ENCODE measurements around the gene PPP1R17.

PPP1R17 gene
- total RNA-seq, result 0 reads per million in 9 experiments

- DNase-seq (no peak), ATAC-seq (replicated peaks) (no peak)
- Mint-ChIP-seq H3K36me3 (ENCODE audit: insufficient read depth) (no peaks in the 10 kb centered on the region), H3K27me3 (no peaks in the 10 kb centered on the region), H3K4me1 (ENCODE audit: low read depth in 2 of 2) (no peaks in the 10 kb centered on the region), H3K27ac (no peak within 1 kb of the TSS), H3K4me3 (no peak within 1 kb of the TSS), H3K9me3 (peaks cover 3 to 8% of the 10 kb centered on the region in 2 donors)
Observed at GRCh38 chr7:31687024-31687748, at the start of gene PPP1R17. TSS of gene PPP1R17 (plus strand) at chr7:31687215. CDS start at chr7:31692442, 5,227 bp downstream.

- Mint-ChIP-seq H3K4me1 (ENCODE audit: low read depth in 2 of 2) (no peaks in the 10 kb centered on the region), H3K4me3 (no peak overlapping the region), H3K27me3 (no peaks in the 10 kb centered on the region), H3K27ac (no peak overlapping the region), H3K9me3 (peaks cover 0 to 5% of the 10 kb centered on the region in 2 donors), H3K36me3 (ENCODE audit: insufficient read depth) (no peaks in the 10 kb centered on the region)
- no peak for ATAC-seq (replicated peaks)
- no peak for DNase-seq
Observed at GRCh38 chr7:31640381-31640780, 46.6 kb upstream of the PPP1R17 start.

- H3K27me3 Mint-ChIP-seq, result no peaks in the 10 kb centered on the region
Observed at GRCh38 chr7:31642681-31643115, 44.3 kb upstream of the PPP1R17 start.

GRCh38 chr7:31646942-31647341 lies 40.1 kb upstream of the PPP1R17 start:
- Mint-ChIP-seq H3K36me3 (ENCODE audit: insufficient read depth) (peaks cover 3% of the 10 kb centered on the region), H3K27me3 (no peaks in the 10 kb centered on the region), H3K9me3 (peaks cover 8 to 10% of the 10 kb centered on the region in 2 donors), H3K4me3 (no peak overlapping the region), H3K4me1 (ENCODE audit: low read depth in 2 of 2) (no peaks in the 10 kb centered on the region), H3K27ac (no peak overlapping the region)
- DNase-seq, result no peak
- ATAC-seq (replicated peaks), result no peak

More at GRCh38 chr7:31642681-31643115, 44.3 kb upstream of the PPP1R17 start:
- no peaks in the 10 kb centered on the region for H3K4me1 Mint-ChIP-seq (ENCODE audit: low read depth in 2 of 2)
- no peaks in the 10 kb centered on the region for H3K36me3 Mint-ChIP-seq (ENCODE audit: insufficient read depth)
- H3K4me3 Mint-ChIP-seq, result no peak overlapping the region
- H3K27ac Mint-ChIP-seq, result no peak overlapping the region
- ATAC-seq (replicated peaks), result no peak
- H3K9me3 Mint-ChIP-seq, result peaks cover 0 to 5% of the 10 kb centered on the region in 2 donors
- DNase-seq, result no peak

GRCh38 chr7:31647511-31647910 lies 39.5 kb upstream of the PPP1R17 start:
- no peak for DNase-seq
- ATAC-seq (replicated peaks), result no peak
- H3K4me3 Mint-ChIP-seq, result no peak overlapping the region

GRCh38 chr7:31648288-31648687 lies 38.7 kb upstream of the PPP1R17 start:
- Mint-ChIP-seq H3K27ac (no peak overlapping the region), H3K36me3 (ENCODE audit: insufficient read depth) (peaks cover 3% of the 10 kb centered on the region), H3K9me3 (peaks cover 10 to 15% of the 10 kb centered on the region in 2 donors), H3K4me3 (no peak overlapping the region), H3K4me1 (ENCODE audit: low read depth in 2 of 2) (no peaks in the 10 kb centered on the region), H3K27me3 (no peaks in the 10 kb centered on the region)
- DNase-seq (no peak), ATAC-seq (replicated peaks) (no peak)

More at GRCh38 chr7:31647511-31647910, 39.5 kb upstream of the PPP1R17 start:
- peaks cover 3% of the 10 kb centered on the region for H3K36me3 Mint-ChIP-seq (ENCODE audit: insufficient read depth)
- H3K9me3 Mint-ChIP-seq, result peaks cover 8 to 10% of the 10 kb centered on the region in 2 donors
- H3K4me1 Mint-ChIP-seq (ENCODE audit: low read depth in 2 of 2), result no peaks in the 10 kb centered on the region
- H3K27me3 Mint-ChIP-seq, result no peaks in the 10 kb centered on the region
- no peak overlapping the region for H3K27ac Mint-ChIP-seq

- Mint-ChIP-seq H3K4me3 (no peak overlapping the region), H3K27ac (no peak overlapping the region), H3K36me3 (ENCODE audit: insufficient read depth) (peaks cover 3% of the 10 kb centered on the region), H3K27me3 (no peaks in the 10 kb centered on the region), H3K9me3 (peaks cover 8 to 16% of the 10 kb centered on the region in 2 donors), H3K4me1 (ENCODE audit: low read depth in 2 of 2) (no peaks in the 10 kb centered on the region)
- DNase-seq (no peak), ATAC-seq (replicated peaks) (no peak)
Observed at GRCh38 chr7:31648880-31649279, 38.1 kb upstream of the PPP1R17 start.

- no peaks in the 10 kb centered on the region for H3K27me3 Mint-ChIP-seq
- ATAC-seq (replicated peaks), result no peak
- peaks cover 3% of the 10 kb centered on the region for H3K36me3 Mint-ChIP-seq (ENCODE audit: insufficient read depth)
- no peak for DNase-seq
- H3K4me3 Mint-ChIP-seq, result no peak overlapping the region
- peaks cover 16 to 29% of the 10 kb centered on the region in 2 donors for H3K9me3 Mint-ChIP-seq
- no peak overlapping the region for H3K27ac Mint-ChIP-seq
- no peaks in the 10 kb centered on the region for H3K4me1 Mint-ChIP-seq (ENCODE audit: low read depth in 2 of 2)
Observed at GRCh38 chr7:31651234-31652062, 35.6 kb upstream of the PPP1R17 start.

- Mint-ChIP-seq H3K4me1 (ENCODE audit: low read depth in 2 of 2) (no peaks in the 10 kb centered on the region), H3K36me3 (ENCODE audit: insufficient read depth) (peaks cover 3% of the 10 kb centered on the region), H3K4me3 (no peak overlapping the region), H3K27me3 (no peaks in the 10 kb centered on the region), H3K27ac (no peak overlapping the region), H3K9me3 (peaks cover 16 to 29% of the 10 kb centered on the region in 2 donors)
- ATAC-seq (replicated peaks) (no peak), DNase-seq (no peak)
Observed at GRCh38 chr7:31652063-31652326, 35.0 kb upstream of the PPP1R17 start.

- DNase-seq, result no peak
- Mint-ChIP-seq H3K27ac (no peak overlapping the region), H3K9me3 (peaks cover 0 to 10% of the 10 kb centered on the region in 2 donors), H3K4me1 (ENCODE audit: low read depth in 2 of 2) (no peaks in the 10 kb centered on the region), H3K4me3 (no peak overlapping the region), H3K27me3 (no peaks in the 10 kb centered on the region), H3K36me3 (ENCODE audit: insufficient read depth) (no peaks in the 10 kb centered on the region)
- ATAC-seq (replicated peaks), result no peak
Observed at GRCh38 chr7:31663072-31663471, 23.9 kb upstream of the PPP1R17 start.

- H3K4me1 Mint-ChIP-seq (ENCODE audit: low read depth in 2 of 2), result no peaks in the 10 kb centered on the region
- no peaks in the 10 kb centered on the region for H3K27me3 Mint-ChIP-seq
- no peak overlapping the region for H3K4me3 Mint-ChIP-seq
- H3K27ac Mint-ChIP-seq, result no peak overlapping the region
- ATAC-seq (replicated peaks) (no peak), DNase-seq (no peak)
- no peaks in the 10 kb centered on the region for H3K36me3 Mint-ChIP-seq (ENCODE audit: insufficient read depth)
- H3K9me3 Mint-ChIP-seq, result peaks cover 0 to 11% of the 10 kb centered on the region in 2 donors
Observed at GRCh38 chr7:31664890-31665289, 22.1 kb upstream of the PPP1R17 start.

- DNase-seq (no peak), ATAC-seq (replicated peaks) (no peak)
- no peak overlapping the region for H3K4me3 Mint-ChIP-seq
- no peaks in the 10 kb centered on the region for H3K36me3 Mint-ChIP-seq (ENCODE audit: insufficient read depth)
- peaks cover 0 to 12% of the 10 kb centered on the region in 2 donors for H3K9me3 Mint-ChIP-seq
- H3K27me3 Mint-ChIP-seq, result no peaks in the 10 kb centered on the region
- H3K27ac Mint-ChIP-seq, result no peak overlapping the region
- H3K4me1 Mint-ChIP-seq (ENCODE audit: low read depth in 2 of 2), result no peaks in the 10 kb centered on the region
Observed at GRCh38 chr7:31665546-31665945, 21.5 kb upstream of the PPP1R17 start.

GRCh38 chr7:31669461-31669860 lies 17.6 kb upstream of the PPP1R17 start:
- no peak for ATAC-seq (replicated peaks)
- Mint-ChIP-seq H3K36me3 (ENCODE audit: insufficient read depth) (no peaks in the 10 kb centered on the region), H3K27me3 (no peaks in the 10 kb centered on the region)

More at GRCh38 chr7:31669461-31669860, 17.6 kb upstream of the PPP1R17 start:
- Mint-ChIP-seq H3K9me3 (peaks cover 6 to 11% of the 10 kb centered on the region in 2 donors), H3K27ac (no peak overlapping the region), H3K4me1 (ENCODE audit: low read depth in 2 of 2) (no peaks in the 10 kb centered on the region), H3K4me3 (no peak overlapping the region)
- DNase-seq, result no peak
